RWPE1 (cell line): ENCODE results near the gene KIF22.
"Not testable (repeated sequence)": the region's sequence is repeated elsewhere in the genome, so short reads cannot be mapped to it uniquely, and the experiment has no call there.

ENCODE experiments used
- CTCF ChIA-PET: fragments of 350-600 bp; sonication (Branson Sonifier 250); formaldehyde crosslinking; extraction: SDS; loops from one replicate; lab custom pipeline; 2021; lab: Yijun Ruan, JAX
- POLR2A ChIA-PET: fragments of 400-600 bp; formaldehyde crosslinking; extraction: SDS; loops from one replicate; lab custom pipeline; 2020; ENCODE audit warnings: antibody characterized with exemption; ENCODE audit not compliant: low non-redundant PET; lab: Yijun Ruan, JAX
- DNase-seq: peaks from one replicate; pipeline ENCODE4 v3.0.0; 2012; ENCODE audit warnings: low spot score
- H3K27ac ChIP-seq: fragments of 450-650 bp; 2 replicates; pipeline ENCODE4 v1.5.1; 2017
- CTCF ChIP-seq: fragments of 450-650 bp; conservative IDR thresholded peaks from 2 replicates; pipeline ENCODE4 v1.5.1; 2017; ENCODE audit warnings: low read depth, mild to moderate bottlenecking

The KIF22 gene

DNA sequence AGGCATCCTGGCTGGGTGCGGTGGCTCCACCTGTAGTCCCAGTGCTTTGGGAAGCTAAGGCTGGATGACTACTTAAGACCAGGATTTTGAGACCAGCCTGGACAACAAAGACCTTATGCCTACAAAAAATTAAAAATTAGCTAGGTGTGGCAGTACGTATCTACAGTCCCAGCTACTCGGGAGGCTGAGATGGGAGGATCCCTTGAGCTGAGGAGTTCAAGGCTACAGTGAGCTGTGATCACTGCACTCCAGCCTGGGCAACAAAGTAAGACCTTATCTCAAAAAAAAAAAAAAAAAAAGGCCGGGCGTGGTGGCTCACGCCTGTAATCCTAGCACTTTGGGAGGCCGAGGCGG lies 35.8 kb downstream of the KIF22 start:
- DNase-seq = no peak
- CTCF ChIA-PET = interaction anchor here (0.8 kb wide), 1 partner anchor 19 kb away, joined by 3 read pairs; no protein-coding TSS in a partner anchor
- POLR2A ChIA-PET = interaction anchor here (0.6 kb wide), 1 partner anchor 99 kb away, joined by 3 read pairs; the partner anchor contains the start of gene KCTD13
- no peak for TF ChIP-seq CTCF
- H3K27ac ChIP-seq = peak overlapping the region; percentile 99

GRCh38 chr16:29830774-29831173 lies 40.2 kb downstream of the KIF22 start:
- POLR2A ChIA-PET = no interaction called here
- peak overlapping the region; percentile 14; the same call in 1 of the 2 replicates for H3K27ac ChIP-seq
- TF ChIP-seq CTCF = no peak
- CTCF ChIA-PET = no interaction called here
- DNase-seq = no peak

DNA sequence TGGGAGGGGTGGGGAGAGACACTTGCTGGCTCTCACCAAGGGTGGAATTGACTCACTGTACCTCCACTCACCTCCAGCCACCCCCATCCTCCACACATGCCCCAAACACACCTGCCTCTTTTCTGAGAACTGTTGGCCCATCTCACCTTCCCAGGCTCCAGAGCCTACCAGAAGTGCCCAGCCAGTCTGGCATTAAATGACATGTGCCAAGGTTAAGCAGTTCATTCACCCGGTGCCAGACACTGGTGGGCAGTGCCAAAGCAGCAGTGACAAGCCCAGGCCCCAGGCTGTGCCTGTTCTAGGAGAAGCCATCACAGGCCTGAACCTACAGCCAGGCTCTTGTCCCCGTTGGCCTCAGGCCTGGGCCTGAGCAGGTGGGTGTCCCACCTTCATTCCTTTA lies 40.9 kb downstream of the KIF22 start:
- POLR2A ChIA-PET = no interaction called here
- DNase-seq = no peak
- CTCF ChIA-PET = no interaction called here
- no peak for TF ChIP-seq CTCF
- H3K27ac ChIP-seq = peak overlapping the region; percentile 14; the same call in 1 of the 2 replicates

DNA sequence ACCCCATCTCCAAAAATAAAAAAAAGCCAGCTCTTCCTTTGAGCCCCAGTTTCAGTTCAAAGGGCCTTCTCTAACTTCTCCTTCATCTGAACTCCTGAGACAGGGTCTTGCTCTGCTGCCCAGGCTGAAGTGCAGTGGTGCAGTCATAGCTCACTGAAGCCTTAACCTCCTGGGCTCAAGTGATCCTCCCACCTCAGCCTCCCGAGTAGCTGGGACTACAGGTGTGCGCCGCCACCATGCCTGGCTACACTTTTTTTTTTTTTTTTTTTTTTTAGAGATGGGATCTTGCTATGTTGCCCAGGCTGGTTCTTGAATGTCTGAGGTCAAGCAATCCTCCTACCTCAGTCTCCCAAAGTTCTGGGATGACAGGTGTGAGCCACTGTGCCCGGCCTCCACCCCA lies 42.7 kb downstream of the KIF22 start:
- CTCF ChIA-PET = interaction anchor here (0.6 kb wide), 1 partner anchor 17 kb away, joined by 3 read pairs; the partner anchor contains the start of gene PAGR1
- H3K27ac ChIP-seq, DNase-seq: not testable (repeated sequence)
- POLR2A ChIA-PET = interaction anchor here (0.8 kb wide), 1 partner anchor 9 kb away, joined by 10 read pairs; no protein-coding TSS in a partner anchor

- ChIA-PET CTCF (interaction anchor here (1.2 kb wide), 1 partner anchor 14 kb away, joined by 3 read pairs; no protein-coding TSS in a partner anchor), POLR2A (no interaction called here)
- TF ChIP-seq CTCF = no peak
- H3K27ac ChIP-seq = no peak overlapping the region
- no peak for DNase-seq
Observed at GRCh38 chr16:29834079-29834478, 43.5 kb downstream of the KIF22 start.

DNA sequence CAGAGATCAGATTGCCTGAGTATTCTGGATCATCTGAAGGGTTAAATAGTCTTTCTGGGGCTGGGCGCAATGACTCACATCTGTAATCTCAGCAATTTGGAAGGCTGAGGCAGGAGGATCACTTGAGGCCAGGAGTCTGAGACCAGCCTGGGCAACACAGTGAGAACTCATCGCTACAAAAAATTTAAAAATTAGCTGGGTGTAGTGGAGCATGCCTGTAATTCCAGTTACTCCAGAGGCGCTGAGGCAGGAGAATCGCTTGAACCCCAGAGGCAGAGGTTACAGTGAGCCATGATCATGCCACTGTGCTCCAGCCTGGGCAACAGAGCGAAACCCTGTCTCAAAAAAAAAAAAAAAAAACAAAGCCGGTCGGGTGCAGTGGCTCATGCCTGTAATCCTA lies 45.4 kb downstream of the KIF22 start:
- no peak overlapping the region for H3K27ac ChIP-seq
- CTCF ChIA-PET = no interaction called here
- no peak for DNase-seq
- TF ChIP-seq CTCF = no peak
- POLR2A ChIA-PET = no interaction called here

DNA sequence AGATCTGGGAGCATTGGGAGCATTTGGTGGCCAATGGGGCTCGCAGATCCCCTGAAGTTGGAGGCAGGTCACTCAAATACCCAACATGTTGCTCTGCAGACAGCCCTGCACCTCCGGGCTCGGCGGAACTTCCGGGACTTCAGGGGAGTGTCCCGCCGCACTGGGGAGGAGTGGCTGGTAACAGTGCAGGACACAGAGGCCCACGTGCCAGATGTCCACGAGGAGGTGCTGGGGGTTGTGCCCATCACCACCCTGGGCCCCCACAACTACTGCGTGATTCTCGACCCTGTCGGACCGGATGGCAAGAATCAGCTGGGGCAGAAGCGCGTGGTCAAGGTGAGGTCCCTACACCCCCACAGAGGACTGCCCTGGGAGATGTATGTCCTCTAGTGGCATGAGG lies 46.1 kb downstream of the KIF22 start:
- ChIA-PET CTCF (interaction anchor here (1.5 kb wide), 1 partner anchor 12 kb away, joined by 3 read pairs; no protein-coding TSS in a partner anchor), POLR2A (no interaction called here)
- no peak for TF ChIP-seq CTCF
- no peak overlapping the region for H3K27ac ChIP-seq
- DNase-seq = no peak
